ENCODE data around the gene CDK6. TPM values are rescaled to one million over a fixed set of nuclear protein-coding genes. Genes with fewer than 3 reads are reported as not detected.

CDK6 gene
- total RNA-seq, 2 donors from 2014 or later = 91.6 to 153 TPM

DNA sequence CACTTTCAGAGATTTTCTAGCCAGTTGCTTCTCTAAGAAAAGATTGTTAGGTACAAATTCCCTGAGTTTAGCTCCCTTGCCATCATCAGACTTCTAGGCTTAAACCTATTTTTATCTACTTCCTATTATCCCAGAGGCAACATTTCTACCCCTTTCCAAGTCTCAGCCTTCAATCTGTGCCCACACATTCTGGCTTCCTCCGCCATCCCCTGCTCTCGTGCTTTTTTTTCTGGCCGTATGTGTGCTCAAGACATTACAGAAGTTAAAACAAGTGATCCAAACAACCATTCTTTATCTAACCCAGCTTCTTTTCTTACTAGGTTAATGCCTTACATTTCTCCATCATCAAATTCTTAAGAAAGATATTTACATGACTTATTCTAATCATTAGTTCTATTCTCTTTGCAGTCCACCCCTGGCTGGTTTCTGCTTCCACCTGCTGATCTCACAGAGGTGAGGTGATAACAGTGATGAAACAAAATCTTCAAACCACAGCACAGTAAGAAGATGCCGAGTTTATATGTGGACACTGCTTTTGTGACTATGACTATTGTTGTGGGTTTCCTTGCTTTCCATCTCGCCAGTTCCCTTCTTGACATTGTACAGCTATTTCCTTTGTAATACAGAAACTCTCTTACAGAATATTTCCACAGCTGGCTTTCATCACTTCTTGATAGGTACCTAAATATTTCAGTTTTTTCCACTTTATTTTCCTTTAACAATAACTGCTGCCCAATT, 18.3 kb upstream of the CDK6 start:
- H3K27ac Mint-ChIP-seq = peak overlapping the region; percentile 3 to 53
- peak; percentile 97 for ATAC-seq
- DNase-seq (ENCODE audit: low spot score in 2 of 2) = no peak

GRCh38 chr7:92851732-92852131, 15.4 kb upstream of the CDK6 start:
- H3K27ac Mint-ChIP-seq = no peak overlapping the region
- ATAC-seq (peak; percentile 51 to 56), DNase-seq (ENCODE audit: low spot score in 2 of 2) (no peak)
- H3K36me3 Mint-ChIP-seq = no peaks in the 10 kb centered on the region
- no peaks in the 10 kb centered on the region for H3K9me3 Mint-ChIP-seq

More for the DNA sequence above, 18.3 kb upstream of the CDK6 start:
- H3K9me3 Mint-ChIP-seq = no peaks in the 10 kb centered on the region
- H3K36me3 Mint-ChIP-seq = peaks cover 0 to 5% of the 10 kb centered on the region in 2 donors

DNA sequence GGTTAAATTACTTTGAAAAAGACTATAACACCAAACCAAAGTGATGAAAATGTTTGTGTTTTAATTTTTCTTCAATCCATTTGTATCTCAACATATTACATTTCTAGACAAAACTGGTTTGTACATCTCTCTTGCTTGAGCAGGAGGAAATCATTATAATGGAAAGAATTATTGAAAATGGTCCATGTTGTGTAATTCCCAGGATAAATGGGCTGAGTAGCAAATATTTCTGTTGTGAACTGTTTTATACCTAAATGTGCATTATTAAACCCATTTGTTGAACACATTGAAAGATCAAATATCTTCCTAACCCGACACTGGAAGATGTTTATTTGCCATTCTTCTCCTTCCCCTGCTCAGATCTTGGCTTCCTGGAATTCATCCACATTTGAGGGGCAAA, 14.1 kb upstream of the CDK6 start:
- H3K27ac Mint-ChIP-seq = no peak overlapping the region
- ATAC-seq (no peak), DNase-seq (ENCODE audit: low spot score in 2 of 2) (no peak)
- no peaks in the 10 kb centered on the region for H3K36me3 Mint-ChIP-seq
- H3K9me3 Mint-ChIP-seq = no peaks in the 10 kb centered on the region

DNA sequence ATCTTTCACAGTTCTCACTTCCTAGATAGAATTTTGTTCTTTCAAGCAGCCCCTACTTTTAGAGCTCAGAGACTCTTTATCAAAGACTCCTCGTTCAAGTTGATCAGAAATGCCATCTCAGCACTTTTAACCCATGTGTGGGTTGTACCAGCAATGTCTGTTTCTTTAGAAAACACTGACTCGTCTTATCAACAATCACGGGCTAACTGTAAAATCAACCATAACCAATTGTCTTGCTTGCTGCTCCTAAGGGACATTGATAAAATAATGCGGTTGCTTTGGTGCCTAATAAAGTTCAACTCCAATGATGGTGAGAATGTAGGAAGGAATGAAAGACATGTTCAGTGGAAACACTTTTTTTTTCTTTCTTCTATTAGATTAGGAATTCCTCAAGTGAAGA, 12.9 kb upstream of the CDK6 start:
- H3K9me3 Mint-ChIP-seq = no peaks in the 10 kb centered on the region
- H3K36me3 Mint-ChIP-seq = no peaks in the 10 kb centered on the region
- ATAC-seq (no peak), DNase-seq (ENCODE audit: low spot score in 2 of 2) (no peak)
- no peak overlapping the region for H3K27ac Mint-ChIP-seq

GRCh38 chr7:92848851-92849250, 12.5 kb upstream of the CDK6 start:
- Mint-ChIP-seq H3K9me3 (peaks cover 0 to 3% of the 10 kb centered on the region in 2 donors), H3K36me3 (peaks cover 0 to 3% of the 10 kb centered on the region in 2 donors), H3K27ac (no peak overlapping the region)
- no peak for DNase-seq (ENCODE audit: low spot score in 2 of 2)
- no peak for ATAC-seq

DNA sequence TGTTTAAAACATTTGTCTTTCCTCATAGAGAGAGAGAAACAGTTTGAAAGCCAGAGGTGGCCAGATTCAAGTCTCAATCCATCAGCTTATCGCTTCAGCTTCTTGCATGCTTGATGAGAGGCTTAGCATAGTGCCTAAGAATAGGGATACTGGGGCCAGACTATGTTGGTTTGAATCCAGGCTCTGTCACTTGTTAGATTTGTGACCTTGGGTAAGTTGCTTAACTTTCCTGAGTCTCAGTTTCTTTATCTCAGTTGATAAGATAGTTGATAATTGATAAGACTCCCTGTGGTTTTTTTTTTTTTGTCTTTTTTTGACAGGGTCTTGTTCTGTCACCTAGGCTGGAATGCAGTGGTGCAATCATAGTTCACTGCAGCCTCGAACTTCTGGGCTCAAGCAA, 12.1 kb upstream of the CDK6 start:
- DNase-seq (ENCODE audit: low spot score in 2 of 2) = no peak
- Mint-ChIP-seq H3K36me3 (peaks cover 0 to 7% of the 10 kb centered on the region in 2 donors), H3K9me3 (peaks cover 0 to 7% of the 10 kb centered on the region in 2 donors), H3K27ac (no peak overlapping the region)
- no peak for ATAC-seq

DNA sequence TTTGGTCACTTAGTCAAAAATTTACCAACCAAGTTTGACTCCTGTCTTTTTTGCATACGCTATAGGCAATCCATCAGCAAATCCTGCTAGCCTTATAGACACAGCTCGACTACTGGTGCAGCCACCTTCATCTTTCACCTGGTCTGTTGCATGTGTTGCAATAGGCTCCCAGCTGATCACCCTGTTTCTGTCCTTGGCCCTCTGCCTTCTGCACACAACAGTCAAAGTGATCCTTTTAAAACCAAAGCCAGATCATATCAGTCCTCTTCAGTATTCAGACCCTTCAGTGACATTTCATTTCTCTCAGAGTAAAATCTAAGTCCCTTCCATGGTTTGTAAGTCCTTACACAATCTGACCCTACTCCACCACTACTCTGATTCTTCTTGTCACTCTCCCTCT, 10.9 kb upstream of the CDK6 start:
- Mint-ChIP-seq H3K27ac (no peak overlapping the region), H3K36me3 (peaks cover 0 to 11% of the 10 kb centered on the region in 2 donors), H3K9me3 (peaks cover 0 to 11% of the 10 kb centered on the region in 2 donors)
- DNase-seq (ENCODE audit: low spot score in 2 of 2) (no peak), ATAC-seq (peak; percentile 29 to 76)

GRCh38 chr7:92845736-92846135, 9.4 kb upstream of the CDK6 start:
- no peak overlapping the region for H3K27ac Mint-ChIP-seq

GRCh38 chr7:92843781-92844180, 7.4 kb upstream of the CDK6 start:
- Mint-ChIP-seq H3K9me3 (peaks cover 0 to 11% of the 10 kb centered on the region in 2 donors), H3K36me3 (peaks cover 0 to 11% of the 10 kb centered on the region in 2 donors), H3K27ac (no peak overlapping the region)
- ATAC-seq = no peak
- DNase-seq (ENCODE audit: low spot score in 2 of 2) = no peak

More at GRCh38 chr7:92845736-92846135, 9.4 kb upstream of the CDK6 start:
- ATAC-seq = no peak
- Mint-ChIP-seq H3K9me3 (peaks cover 0 to 11% of the 10 kb centered on the region in 2 donors), H3K36me3 (peaks cover 0 to 11% of the 10 kb centered on the region in 2 donors)
- no peak for DNase-seq (ENCODE audit: low spot score in 2 of 2)

- peaks cover 0 to 11% of the 10 kb centered on the region in 2 donors for H3K36me3 Mint-ChIP-seq
- DNase-seq (ENCODE audit: low spot score in 2 of 2) = no peak
- H3K27ac Mint-ChIP-seq = no peak overlapping the region
- no peak for ATAC-seq
- H3K9me3 Mint-ChIP-seq = peaks cover 0 to 11% of the 10 kb centered on the region in 2 donors
Observed at GRCh38 chr7:92843034-92843760, 6.8 kb upstream of the CDK6 start.

DNA sequence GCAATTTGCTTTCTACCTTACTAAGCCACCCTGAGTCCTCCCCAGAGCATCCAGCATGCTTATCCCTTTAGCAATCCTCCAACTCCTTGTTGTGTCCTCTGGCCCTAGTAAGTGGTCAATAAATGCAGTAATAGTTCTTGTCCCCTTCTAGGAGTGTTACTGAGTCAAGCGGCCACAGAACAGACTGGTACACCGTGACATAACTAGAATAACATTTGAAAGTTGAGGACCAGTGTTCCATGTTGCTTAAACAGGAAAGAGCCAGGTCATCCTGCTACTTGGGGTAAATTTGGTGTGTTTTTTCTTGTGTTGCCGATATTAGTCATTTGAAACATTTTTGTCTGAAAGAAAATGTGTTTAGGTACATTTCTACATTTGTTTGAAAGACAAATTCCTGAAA, 4.8 kb upstream of the CDK6 start:
- Mint-ChIP-seq H3K27ac (no peak overlapping the region), H3K36me3 (peaks cover 6 to 11% of the 10 kb centered on the region in 2 donors)
- ATAC-seq = peak in 1 of 2 donors; percentile 40

GRCh38 chr7:92840316-92840715, 3.9 kb upstream of the CDK6 start:
- Mint-ChIP-seq H3K27ac (peak overlapping the region in 1 of 2 donors; percentile 6), H3K9me3 (peaks cover 0 to 11% of the 10 kb centered on the region in 2 donors), H3K36me3 (peaks cover 13 to 17% of the 10 kb centered on the region in 2 donors)
- DNase-seq (ENCODE audit: low spot score in 2 of 2) (no peak), ATAC-seq (no peak)

More for the DNA sequence above, 4.8 kb upstream of the CDK6 start:
- DNase-seq (ENCODE audit: low spot score in 2 of 2) = no peak
- peaks cover 0 to 11% of the 10 kb centered on the region in 2 donors for H3K9me3 Mint-ChIP-seq

GRCh38 chr7:92839901-92840300, 3.5 kb upstream of the CDK6 start:
- ATAC-seq (no peak), DNase-seq (ENCODE audit: low spot score in 2 of 2) (no peak)
- H3K36me3 Mint-ChIP-seq = peaks cover 16 to 20% of the 10 kb centered on the region in 2 donors
- peak overlapping the region in 1 of 2 donors; percentile 6 for H3K27ac Mint-ChIP-seq
- H3K9me3 Mint-ChIP-seq = peaks cover 0 to 11% of the 10 kb centered on the region in 2 donors

DNA sequence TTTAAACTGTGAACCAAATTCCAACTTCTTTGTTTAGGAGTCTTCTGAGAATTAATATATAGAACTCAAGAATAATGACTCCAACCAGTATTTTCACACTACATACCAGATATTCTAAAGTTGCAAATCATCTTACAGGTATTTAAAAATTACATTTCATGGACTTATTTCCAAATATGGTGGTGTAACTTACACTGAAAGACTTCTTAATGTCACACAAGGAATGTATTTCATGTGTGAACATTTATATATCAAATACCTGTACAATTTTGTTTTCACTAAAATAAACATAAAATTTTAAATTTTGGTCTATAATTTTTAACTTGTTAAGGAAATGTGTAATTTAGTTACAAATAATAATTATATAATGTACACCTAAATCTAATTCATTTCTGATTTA, 2.6 kb upstream of the CDK6 start:
- H3K36me3 Mint-ChIP-seq = peaks cover 22 to 23% of the 10 kb centered on the region in 2 donors
- DNase-seq (ENCODE audit: low spot score in 2 of 2) (no peak), ATAC-seq (no peak)
- peaks cover 0 to 9% of the 10 kb centered on the region in 2 donors for H3K9me3 Mint-ChIP-seq
- H3K27ac Mint-ChIP-seq = no peak overlapping the region

DNA sequence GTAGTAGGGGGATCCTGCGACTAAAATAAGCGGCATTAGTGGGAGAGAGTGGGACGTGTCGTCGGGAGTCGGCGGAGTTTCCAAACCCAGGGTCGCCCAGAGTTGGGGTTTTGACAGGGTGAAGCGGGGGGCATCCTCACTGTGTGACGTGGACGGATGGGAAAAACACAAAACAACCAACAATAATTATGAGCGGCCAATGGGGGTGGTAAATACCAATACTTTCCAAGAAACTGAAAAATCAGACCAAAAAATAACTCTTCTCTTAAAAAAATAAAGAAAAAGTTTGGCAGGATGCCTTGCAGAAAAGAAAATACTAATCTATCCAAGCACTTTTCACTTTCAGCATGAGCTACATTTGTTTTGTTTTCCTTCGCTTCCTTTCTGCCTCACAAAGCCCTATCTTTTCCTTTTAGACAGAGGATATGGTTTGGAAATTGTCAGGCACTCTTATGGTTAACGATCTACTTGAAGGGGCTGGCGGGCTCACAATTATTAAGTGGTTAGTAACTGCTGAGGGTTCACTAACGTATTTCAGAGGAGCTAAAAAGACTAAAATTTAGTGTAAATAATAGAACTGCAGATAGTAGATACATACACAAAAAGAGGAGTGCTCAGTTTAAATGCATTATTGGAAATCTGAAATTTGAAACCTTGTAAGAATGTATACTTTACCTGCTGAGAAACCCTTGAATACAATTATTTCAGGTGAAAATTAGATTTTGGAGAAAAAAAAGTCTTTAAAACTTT, 802 bp upstream of the CDK6 start:
- no peak for DNase-seq (ENCODE audit: low spot score in 2 of 2)
- no peak for ATAC-seq
- peaks cover 31 to 38% of the 10 kb centered on the region in 2 donors for H3K36me3 Mint-ChIP-seq

GRCh38 chr7:92835851-92836488, 403 bp downstream of the CDK6 start:
- H3K27ac Mint-ChIP-seq = peak overlapping the region; percentile 98 to 99
- ATAC-seq (peak; percentile 3 to 5), DNase-seq (ENCODE audit: low spot score in 2 of 2) (peak; percentile 42 to 63)
- no peaks in the 10 kb centered on the region for H3K9me3 Mint-ChIP-seq
- H3K36me3 Mint-ChIP-seq = peaks cover 43 to 49% of the 10 kb centered on the region in 2 donors

More for the DNA sequence above, 802 bp upstream of the CDK6 start:
- peak overlapping the region; percentile 73 to 98 for H3K27ac Mint-ChIP-seq
- H3K9me3 Mint-ChIP-seq = no peaks in the 10 kb centered on the region
